Activated naive CD4-positive, alpha-beta T cell treated with anti-CD3 and anti-CD28 coated beads for 36 hours (primary cell): Measurements from ENCODE around the gene CHRNG. TPM values are rescaled to one million over a fixed set of nuclear protein-coding genes. Genes with fewer than 3 reads are reported as not detected.
A peak's percentile ranks its signal among the peaks of the same experiment; 100 is the strongest.

ENCODE experiments used
- CTCF ChIA-PET: fragments of 350-600 bp; sonication (Branson Sonifier 250); formaldehyde crosslinking; loops from one replicate; lab custom pipeline; 2021; ENCODE audit warnings: antibody characterized with exemption; lab: Charles Lee
- DNase-seq: peaks from one replicate; pipeline ENCODE4 v3.0.0-alpha.2; 2020
- H3K27ac Mint-ChIP-seq: one replicate; pipeline ENCODE4 v1.8.0; 2021; ENCODE audit warnings: mild to moderate bottlenecking, mixed read lengths
- H3K27me3 Mint-ChIP-seq: one replicate; pipeline ENCODE4 v1.8.0; 2021; ENCODE audit warnings: low read depth, mixed read lengths
- H3K36me3 Mint-ChIP-seq: one replicate; pipeline ENCODE4 v1.8.0; 2021; ENCODE audit warnings: low read depth, mixed read lengths
- H3K4me1 Mint-ChIP-seq: one replicate; pipeline ENCODE4 v1.8.0; 2021; ENCODE audit warnings: low read depth, mixed read lengths
- H3K4me3 Mint-ChIP-seq: one replicate; pipeline ENCODE4 v1.8.0; 2021; ENCODE audit warnings: mild to moderate bottlenecking, moderate library complexity, mixed read lengths
- H3K9me3 Mint-ChIP-seq: one replicate; pipeline ENCODE4 v1.8.0; 2021; ENCODE audit warnings: mixed read lengths
- intact Hi-C: fragments of 100-400 bp; cut with micrococcal nuclease; formaldehyde crosslinking; loops from one replicate; pipeline ENCODE4 v1.15.1; 2023
- total RNA-seq, 2 experiments: library from RNA; stranded (reverse); gene quantifications; one replicate each; pipeline ENCODE4 v1.2.3, GENCODE V29; 2021

CHRNG gene
- total RNA-seq, 2 experiments from 2014 or later: not detected

GRCh38 chr2:232513353-232513752, 26.1 kb upstream of the CHRNG start:
- no peak overlapping the region for H3K4me3 Mint-ChIP-seq
- CTCF ChIA-PET: interaction anchor here (1.2 kb wide), 1 partner anchor 9 kb away, joined by 6 read pairs; no protein-coding TSS in a partner anchor
- H3K27me3 Mint-ChIP-seq: peaks cover 2% of the 10 kb centered on the region
- H3K9me3 Mint-ChIP-seq: no peaks in the 10 kb centered on the region
- H3K36me3 Mint-ChIP-seq: no peaks in the 10 kb centered on the region
- intact Hi-C loops: no loop called here
- no peak for DNase-seq
- no peak overlapping the region for H3K27ac Mint-ChIP-seq
- H3K4me1 Mint-ChIP-seq: no peaks in the 10 kb centered on the region

- CTCF ChIA-PET: interaction anchor here (0.7 to 0.8 kb wide), 2 partner anchors 71 to 72 kb away, joined by 4 read pairs; no protein-coding TSS in a partner anchor
- no peaks in the 10 kb centered on the region for H3K9me3 Mint-ChIP-seq
Observed at GRCh38 chr2:232515639-232516038, 23.9 kb upstream of the CHRNG start.

GRCh38 chr2:232516551-232516950, 22.9 kb upstream of the CHRNG start:
- DNase-seq: no peak
- Mint-ChIP-seq H3K27me3 (peaks cover 12% of the 10 kb centered on the region), H3K27ac (no peak overlapping the region), H3K4me3 (no peak overlapping the region), H3K4me1 (peaks cover 3% of the 10 kb centered on the region), H3K9me3 (no peaks in the 10 kb centered on the region), H3K36me3 (no peaks in the 10 kb centered on the region)
- CTCF ChIA-PET: interaction anchor here (0.7 kb wide), 2 partner anchors 8 to 73 kb away, joined by 3 to 4 read pairs; no protein-coding TSS in a partner anchor
- intact Hi-C loops: no loop called here

More at GRCh38 chr2:232515639-232516038, 23.9 kb upstream of the CHRNG start:
- no peak overlapping the region for H3K4me3 Mint-ChIP-seq
- no peaks in the 10 kb centered on the region for H3K36me3 Mint-ChIP-seq
- no peak for DNase-seq
- H3K27me3 Mint-ChIP-seq: peaks cover 6% of the 10 kb centered on the region
- no peaks in the 10 kb centered on the region for H3K4me1 Mint-ChIP-seq
- intact Hi-C loops: no loop called here
- no peak overlapping the region for H3K27ac Mint-ChIP-seq

GRCh38 chr2:232518844-232519243, 20.6 kb upstream of the CHRNG start:
- Mint-ChIP-seq H3K9me3 (no peaks in the 10 kb centered on the region), H3K27ac (no peak overlapping the region), H3K27me3 (peaks cover 23% of the 10 kb centered on the region), H3K4me1 (peaks cover 11% of the 10 kb centered on the region), H3K36me3 (no peaks in the 10 kb centered on the region), H3K4me3 (no peak overlapping the region)
- CTCF ChIA-PET: no interaction called here
- intact Hi-C loops: no loop called here
- no peak for DNase-seq

GRCh38 chr2:232519581-232520438, 19.7 kb upstream of the CHRNG start, which contains the start of gene PRSS56:
PRSS56 (plus strand) TSS chr2:232520388; CDS start chr2:232520599, 211 bp downstream.
- DNase-seq: no peak
- intact Hi-C loops: loop anchor here (10.0 kb wide), 2 partner anchors 175 to 595 kb away; partner anchors contain the start of gene NPPC
- Mint-ChIP-seq H3K4me3 (no peak within 1 kb of the TSS), H3K27ac (no peak within 1 kb of the TSS), H3K4me1 (peaks cover 13% of the 10 kb centered on the region), H3K27me3 (peaks cover 29% of the 10 kb centered on the region), H3K36me3 (no peaks in the 10 kb centered on the region), H3K9me3 (no peaks in the 10 kb centered on the region)
- CTCF ChIA-PET: interaction anchor here (5.5 kb wide), 1 partner anchor 73 kb away, joined by 27 read pairs; no protein-coding TSS in a partner anchor

GRCh38 chr2:232520489-232520888, 19.0 kb upstream of the CHRNG start:
- intact Hi-C loops: loop anchor here (10.0 kb wide), 2 partner anchors 176 to 596 kb away; partner anchors contain the start of gene NPPC
- H3K4me3 Mint-ChIP-seq: no peak overlapping the region
- no peak for DNase-seq
- peaks cover 13% of the 10 kb centered on the region for H3K4me1 Mint-ChIP-seq
- peaks cover 29% of the 10 kb centered on the region for H3K27me3 Mint-ChIP-seq
- H3K9me3 Mint-ChIP-seq: no peaks in the 10 kb centered on the region
- CTCF ChIA-PET: interaction anchor here (0.7 to 5.5 kb wide), 3 partner anchors 59 to 619 kb away, joined by 3 to 27 read pairs (median 5); no protein-coding TSS in a partner anchor
- H3K36me3 Mint-ChIP-seq: no peaks in the 10 kb centered on the region
- H3K27ac Mint-ChIP-seq: no peak overlapping the region

GRCh38 chr2:232521098-232521497, 18.4 kb upstream of the CHRNG start:
- peaks cover 32% of the 10 kb centered on the region for H3K27me3 Mint-ChIP-seq
- H3K4me1 Mint-ChIP-seq: peaks cover 13% of the 10 kb centered on the region
- H3K4me3 Mint-ChIP-seq: no peak overlapping the region
- intact Hi-C loops: loop anchor here (10.0 kb wide), 2 partner anchors 176 to 596 kb away; partner anchors contain the start of gene NPPC
- CTCF ChIA-PET: interaction anchor here (0.7 to 5.5 kb wide), 4 partner anchors 10 to 620 kb away, joined by 3 to 27 read pairs (median 5); no protein-coding TSS in a partner anchor
- H3K27ac Mint-ChIP-seq: no peak overlapping the region
- H3K36me3 Mint-ChIP-seq: no peaks in the 10 kb centered on the region
- no peak for DNase-seq
- no peaks in the 10 kb centered on the region for H3K9me3 Mint-ChIP-seq

GRCh38 chr2:232521959-232522622, 17.4 kb upstream of the CHRNG start:
- Mint-ChIP-seq H3K27me3 (peaks cover 39% of the 10 kb centered on the region), H3K9me3 (no peaks in the 10 kb centered on the region), H3K4me1 (peaks cover 13% of the 10 kb centered on the region), H3K36me3 (no peaks in the 10 kb centered on the region), H3K4me3 (no peak overlapping the region), H3K27ac (no peak overlapping the region)
- CTCF ChIA-PET: interaction anchor here (1.0 to 5.5 kb wide), 6 partner anchors 10 to 85 kb away, joined by 3 to 27 read pairs (median 4); no protein-coding TSS in a partner anchor
- peak; percentile 63 for DNase-seq
- intact Hi-C loops: loop anchor here (1.0 to 10.0 kb wide), 3 partner anchors 78 to 597 kb away; partner anchors contain the start of gene NPPC

- intact Hi-C loops: loop anchor here (1.0 to 10.0 kb wide), 3 partner anchors 79 to 598 kb away; partner anchors contain the start of gene NPPC
- no peak for DNase-seq
- CTCF ChIA-PET: interaction anchor here (0.8 to 5.5 kb wide), 7 partner anchors 9 to 131 kb away, joined by 3 to 27 read pairs (median 3); no protein-coding TSS in a partner anchor
- H3K4me1 Mint-ChIP-seq: peaks cover 13% of the 10 kb centered on the region
- no peak overlapping the region for H3K27ac Mint-ChIP-seq
- H3K9me3 Mint-ChIP-seq: no peaks in the 10 kb centered on the region
- H3K4me3 Mint-ChIP-seq: no peak overlapping the region
- peaks cover 43% of the 10 kb centered on the region for H3K27me3 Mint-ChIP-seq
- H3K36me3 Mint-ChIP-seq: no peaks in the 10 kb centered on the region
Observed at GRCh38 chr2:232522623-232523401, 16.7 kb upstream of the CHRNG start.

GRCh38 chr2:232523402-232523681, 16.1 kb upstream of the CHRNG start:
- no peak overlapping the region for H3K4me3 Mint-ChIP-seq
- CTCF ChIA-PET: interaction anchor here (0.8 to 5.5 kb wide), 4 partner anchors 76 to 131 kb away, joined by 3 to 27 read pairs (median 4); no protein-coding TSS in a partner anchor

More at GRCh38 chr2:232523402-232523681, 16.1 kb upstream of the CHRNG start:
- intact Hi-C loops: loop anchor here (10.0 kb wide), 2 partner anchors 179 to 599 kb away; partner anchors contain the start of gene NPPC
- H3K27me3 Mint-ChIP-seq: peaks cover 45% of the 10 kb centered on the region
- H3K4me1 Mint-ChIP-seq: peaks cover 14% of the 10 kb centered on the region
- H3K27ac Mint-ChIP-seq: no peak overlapping the region
- no peaks in the 10 kb centered on the region for H3K36me3 Mint-ChIP-seq
- DNase-seq: no peak
- H3K9me3 Mint-ChIP-seq: no peaks in the 10 kb centered on the region
